CD4-positive, alpha-beta T cell treated with Interleukin-17A for 4 hours (primary cell): Measurements from ENCODE around the gene PFAS.

Experiments used
- DNase-seq: peaks from one replicate; pipeline ENCODE4 v3.0.0-alpha.2; 2020; ENCODE audit warnings: mixed read lengths

PFAS gene

GRCh38 chr17:8312726-8313600 lies 63.9 kb downstream of the PFAS start:
- no peak for DNase-seq

GRCh38 chr17:8314797-8315763 lies 66.0 kb downstream of the PFAS start:
- no peak for DNase-seq

DNA sequence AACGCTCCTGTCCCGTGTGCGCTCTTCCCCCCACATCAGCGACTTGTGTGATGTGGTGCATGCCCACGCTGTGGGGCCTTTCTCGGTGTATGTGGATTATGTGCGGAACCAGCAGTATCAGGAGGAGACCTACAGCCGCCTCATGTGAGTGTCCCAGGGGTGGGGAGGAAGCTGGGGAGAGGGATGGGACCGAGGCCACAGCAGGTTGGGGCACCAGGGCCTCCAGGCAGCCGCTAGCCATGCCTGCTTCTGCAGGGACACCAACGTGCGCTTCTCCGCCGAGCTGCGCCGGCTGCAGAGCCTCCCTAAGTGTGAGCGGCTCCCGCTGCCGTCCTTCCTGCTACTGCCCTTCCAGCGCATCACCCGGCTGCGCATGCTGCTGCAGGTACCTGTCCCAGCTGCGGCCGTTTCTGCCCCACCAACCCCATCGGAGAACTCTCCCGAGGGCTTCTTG lies 66.7 kb downstream of the PFAS start:
- DNase-seq: no peak

- DNase-seq: no peak
Measured at GRCh38 chr17:8318010-8318935, 69.2 kb downstream of the PFAS start.
